ENCODE measurements around the gene ING2.
"Not testable (repeated sequence)": the region's sequence is repeated elsewhere in the genome, so short reads cannot be mapped to it uniquely, and the experiment has no call there.

The ING2 gene

DNA sequence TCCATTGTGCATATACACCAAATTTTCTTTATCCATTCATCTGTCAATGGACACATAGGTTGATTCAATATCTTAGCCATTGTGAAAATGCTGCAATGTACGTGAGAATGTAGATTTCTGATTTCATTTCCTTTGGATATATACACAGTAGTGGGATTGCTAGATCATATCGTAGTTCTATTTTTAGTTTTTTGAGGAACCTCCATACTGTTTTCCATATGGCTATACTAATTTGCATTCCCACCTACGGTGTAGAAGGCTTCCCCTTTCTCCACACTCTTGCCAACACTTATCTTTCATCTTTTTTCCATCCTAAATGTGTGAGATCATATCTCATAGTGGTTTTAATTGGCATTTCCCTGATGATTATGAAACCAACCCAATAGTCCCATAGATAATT, 43.4 kb downstream of the ING2 start:
- Histone ChIP-seq H3K36me3 (ENCODE audit: insufficient read depth, low read length) (no peaks in the 10 kb centered on the region), H3K4me1 (ENCODE audit: insufficient read depth, low read length) (no peaks in the 10 kb centered on the region), H3K9me3 (ENCODE audit: control insufficient read depth, insufficient read depth, low read length) (peaks cover 6% of the 10 kb centered on the region; the same call in 1 of the 2 replicates), H3K9ac (ENCODE audit: low read depth, low read length) (no peak overlapping the region)

DNA sequence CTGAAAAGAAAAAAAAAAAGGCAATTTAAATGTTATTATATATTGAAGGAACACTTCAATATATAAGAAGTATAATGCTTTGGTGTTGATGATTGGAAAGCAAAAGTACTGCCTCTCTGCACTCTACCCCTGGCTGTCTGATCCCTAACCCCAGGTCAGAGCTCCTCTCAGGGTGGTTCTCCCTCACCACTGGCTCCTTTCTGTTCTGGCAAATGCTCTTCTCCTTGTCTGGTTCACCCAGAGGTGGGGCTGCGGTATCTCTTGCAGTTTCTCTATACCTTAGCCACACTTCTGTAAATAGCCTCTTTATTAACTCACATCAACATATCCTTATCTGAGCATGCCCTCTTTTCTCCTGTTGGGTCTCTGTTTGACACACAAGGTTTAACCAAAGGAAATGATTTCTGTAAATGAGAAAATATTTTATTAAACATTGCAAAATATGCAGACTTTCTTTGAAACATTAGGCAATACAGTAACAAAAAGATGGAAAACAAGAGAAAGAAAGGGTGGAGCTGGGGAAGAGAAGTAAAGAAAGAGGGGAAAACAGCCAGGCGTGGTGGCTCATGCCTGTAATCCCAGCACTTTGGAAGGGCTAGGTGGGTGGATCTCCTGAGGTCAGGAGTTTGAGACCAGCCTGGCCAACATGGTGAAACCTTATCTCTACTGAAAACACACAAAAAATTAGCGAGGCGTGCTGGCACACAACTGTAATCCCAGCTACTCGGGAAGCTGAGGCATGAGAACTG, 45.7 kb downstream of the ING2 start:
- Histone ChIP-seq H3K4me1 (ENCODE audit: insufficient read depth, low read length) (no peaks in the 10 kb centered on the region), H3K9me3 (ENCODE audit: control insufficient read depth, insufficient read depth, low read length) (no peaks in the 10 kb centered on the region), H3K36me3 (ENCODE audit: insufficient read depth, low read length) (no peaks in the 10 kb centered on the region), H3K9ac (ENCODE audit: low read depth, low read length) (no peak overlapping the region)

DNA sequence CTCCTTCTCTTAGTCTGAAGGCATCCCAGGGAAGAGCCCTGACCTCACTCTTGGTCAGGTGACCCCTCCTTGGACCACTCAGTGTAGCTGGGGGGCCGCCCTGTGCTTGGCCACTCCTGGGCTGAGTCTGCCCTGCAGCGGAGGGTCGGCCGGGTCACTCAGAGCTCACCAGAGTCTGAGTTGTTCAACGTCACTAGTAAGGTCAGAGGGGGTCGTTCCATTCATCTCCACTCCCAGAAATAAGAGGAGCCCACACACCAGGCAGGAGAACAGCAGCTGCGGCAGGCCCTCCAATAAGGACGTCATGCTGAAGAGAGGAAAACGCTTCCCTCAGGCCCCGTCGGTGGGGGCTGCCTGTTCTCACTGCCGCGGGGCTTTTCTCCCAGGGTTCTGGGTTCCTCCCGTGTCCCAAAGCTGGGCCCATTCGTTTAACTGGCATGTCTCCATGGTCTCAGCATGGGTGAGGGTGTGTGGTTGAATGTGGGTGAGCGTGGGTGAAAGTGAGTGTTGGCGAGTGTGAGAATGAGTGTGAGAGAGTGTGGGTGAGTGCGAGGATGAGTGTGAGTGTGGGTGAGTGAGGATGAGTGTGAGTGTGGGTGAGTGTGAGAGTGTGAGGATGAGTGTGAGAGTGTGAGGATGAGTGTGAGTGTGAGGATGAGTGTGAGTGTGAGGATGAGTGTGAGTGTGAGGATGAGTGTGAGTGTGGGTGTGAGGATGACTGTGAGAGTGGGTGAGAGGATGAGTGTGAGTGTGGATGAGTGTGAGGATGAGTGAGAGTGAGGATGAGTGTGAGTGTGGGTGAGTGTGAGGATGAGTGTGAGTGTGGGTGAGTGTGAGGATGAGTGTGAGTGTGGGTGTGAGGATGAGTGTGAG, 47.7 kb downstream of the ING2 start:
- Histone ChIP-seq H3K36me3 (ENCODE audit: insufficient read depth, low read length) (no peaks in the 10 kb centered on the region), H3K9ac (ENCODE audit: low read depth, low read length) (no peak overlapping the region), H3K4me1 (ENCODE audit: insufficient read depth, low read length) (no peaks in the 10 kb centered on the region), H3K9me3 (ENCODE audit: control insufficient read depth, insufficient read depth, low read length) (no peaks in the 10 kb centered on the region)

DNA sequence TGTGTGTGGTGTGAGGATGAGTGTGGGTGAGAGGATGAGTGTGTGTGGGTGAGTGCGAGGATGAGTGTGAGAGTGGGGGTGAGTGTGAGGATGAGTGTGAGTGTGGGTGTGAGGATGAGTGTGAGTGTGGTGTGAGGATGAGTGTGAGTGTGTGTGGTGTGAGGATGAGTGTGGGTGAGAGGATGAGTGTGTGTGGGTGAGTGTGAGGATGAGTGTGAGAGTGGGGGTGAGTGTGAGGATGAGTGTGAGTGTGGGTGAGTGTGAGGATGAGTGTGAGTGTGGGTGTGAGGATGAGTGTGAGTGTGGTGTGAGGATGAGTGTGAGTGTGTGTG, 48.3 kb downstream of the ING2 start:
- H3K36me3 ChIP-seq (ENCODE audit: insufficient read depth, low read length); H3K9me3 ChIP-seq (ENCODE audit: control insufficient read depth, insufficient read depth, low read length): not testable (repeated sequence)

DNA sequence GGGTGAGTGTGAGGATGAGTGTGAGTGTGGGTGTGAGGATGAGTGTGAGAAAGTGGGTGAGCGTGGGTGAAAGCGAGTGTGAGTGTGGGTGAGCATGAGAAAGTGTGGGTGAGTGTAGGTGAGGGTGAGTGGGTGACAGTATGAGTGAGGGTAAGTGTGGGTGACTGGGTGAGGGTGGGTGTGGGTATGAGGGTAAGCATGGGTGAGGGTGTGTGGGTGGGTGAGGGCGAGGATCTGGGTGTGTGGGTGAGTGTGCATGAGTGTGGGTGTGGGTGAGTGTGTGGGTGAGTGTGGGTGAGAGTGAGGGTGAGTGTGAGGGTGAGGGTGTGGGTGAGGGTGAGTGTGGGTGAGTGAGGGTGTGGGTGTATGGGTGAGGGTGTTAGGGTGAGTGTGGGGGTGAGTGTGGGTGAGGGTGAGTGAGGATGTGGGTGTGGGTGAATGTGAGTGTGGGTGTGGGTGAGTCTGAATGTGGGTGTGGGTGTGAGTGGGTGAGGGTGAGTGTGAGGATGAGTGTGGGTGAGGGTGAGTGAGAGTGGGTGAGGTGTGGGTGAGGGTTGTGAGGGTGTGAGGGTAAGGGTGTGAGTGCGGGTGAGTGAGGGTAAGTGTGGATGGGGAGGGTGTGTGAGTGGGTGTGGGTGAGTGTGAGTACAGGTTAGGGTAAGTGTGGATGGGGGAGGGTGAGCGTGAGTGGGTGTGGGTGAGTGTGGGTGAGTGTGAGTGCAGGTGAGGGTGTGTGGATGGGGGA, 48.9 kb downstream of the ING2 start:
- Histone ChIP-seq H3K4me1 (ENCODE audit: insufficient read depth, low read length) (no peaks in the 10 kb centered on the region), H3K9me3 (ENCODE audit: control insufficient read depth, insufficient read depth, low read length) (no peaks in the 10 kb centered on the region), H3K9ac (ENCODE audit: low read depth, low read length) (no peak overlapping the region), H3K36me3 (ENCODE audit: insufficient read depth, low read length) (no peaks in the 10 kb centered on the region)

More for the DNA sequence above, 48.3 kb downstream of the ING2 start:
- not testable (repeated sequence) for H3K4me1 ChIP-seq (ENCODE audit: insufficient read depth, low read length); H3K9ac ChIP-seq (ENCODE audit: low read depth, low read length)

DNA sequence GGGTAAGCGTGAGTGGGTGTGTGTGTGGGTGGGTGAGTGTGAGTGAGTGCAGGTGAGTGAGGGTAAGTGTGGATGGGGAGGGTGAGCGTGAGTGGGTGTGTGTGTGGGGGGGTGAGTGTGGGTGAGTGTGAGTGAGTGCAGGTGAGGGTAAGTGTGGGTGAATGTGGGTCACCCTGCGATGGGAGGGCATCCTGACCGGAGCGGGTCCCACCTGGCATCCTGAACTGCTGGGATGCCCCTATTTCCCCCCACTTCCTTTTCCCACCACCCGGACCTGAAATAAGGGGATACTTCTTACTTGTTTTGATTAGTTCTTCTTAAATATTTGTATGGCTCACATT, 49.5 kb downstream of the ING2 start:
- Histone ChIP-seq H3K9ac (ENCODE audit: low read depth, low read length) (no peak overlapping the region), H3K4me1 (ENCODE audit: insufficient read depth, low read length) (no peaks in the 10 kb centered on the region), H3K36me3 (ENCODE audit: insufficient read depth, low read length) (no peaks in the 10 kb centered on the region), H3K9me3 (ENCODE audit: control insufficient read depth, insufficient read depth, low read length) (no peaks in the 10 kb centered on the region)

DNA sequence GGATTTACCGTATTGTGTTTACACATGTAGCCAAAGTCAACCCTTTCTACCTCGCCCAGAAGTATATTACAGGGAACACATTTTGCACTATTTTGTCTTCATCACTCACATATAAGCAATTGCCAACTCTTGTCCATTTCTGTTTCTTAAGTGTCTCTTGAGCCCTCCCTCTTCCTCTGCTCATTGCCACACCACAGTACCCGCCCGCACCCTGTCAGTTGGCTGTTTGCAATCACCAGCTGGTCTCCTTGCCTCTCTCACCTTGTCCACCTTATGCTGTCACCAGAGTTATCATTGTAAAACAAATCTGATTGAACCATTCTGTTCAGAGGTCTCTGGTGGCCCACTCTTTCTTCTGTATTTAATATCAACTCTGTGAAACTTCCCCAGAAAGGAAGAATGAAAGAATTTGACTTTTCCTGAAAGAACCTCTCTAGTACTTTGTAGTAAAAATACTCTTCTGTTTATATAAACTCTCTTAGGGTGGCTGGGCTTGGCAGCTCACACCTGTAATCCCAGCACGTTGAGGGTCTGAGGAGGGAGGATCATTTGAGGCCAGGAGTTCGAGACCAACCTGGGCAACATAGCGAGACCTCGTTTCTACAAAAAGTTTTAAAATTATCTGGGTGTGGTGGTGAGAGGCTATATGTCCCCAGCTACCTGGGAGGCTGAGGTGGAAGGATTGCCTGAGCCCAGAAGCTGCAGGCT, 50.2 kb downstream of the ING2 start:
- Histone ChIP-seq H3K4me1 (ENCODE audit: insufficient read depth, low read length) (no peaks in the 10 kb centered on the region), H3K9me3 (ENCODE audit: control insufficient read depth, insufficient read depth, low read length) (no peaks in the 10 kb centered on the region), H3K36me3 (ENCODE audit: insufficient read depth, low read length) (no peaks in the 10 kb centered on the region), H3K9ac (ENCODE audit: low read depth, low read length) (no peak overlapping the region)

DNA sequence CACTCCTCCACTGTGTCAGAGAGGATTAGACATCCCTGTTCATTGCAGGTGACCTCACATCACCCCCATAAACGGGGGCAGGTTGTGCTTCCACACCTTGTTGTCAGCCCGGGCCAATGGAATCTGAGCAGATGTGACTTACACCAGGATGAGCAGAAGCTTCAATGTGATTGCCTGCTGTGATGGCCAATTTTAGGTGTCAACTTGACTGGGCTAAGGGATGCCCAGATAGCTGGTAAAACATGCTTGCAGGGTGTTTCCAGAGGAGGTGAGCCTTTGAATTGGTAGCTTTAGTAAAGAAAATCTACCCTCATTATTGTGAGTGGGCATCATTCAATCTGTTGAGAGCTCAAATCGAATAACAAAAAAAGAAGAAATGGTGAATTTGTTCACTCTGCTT, 52.1 kb downstream of the ING2 start:
- Histone ChIP-seq H3K9me3 (ENCODE audit: control insufficient read depth, insufficient read depth, low read length) (no peaks in the 10 kb centered on the region), H3K4me1 (ENCODE audit: insufficient read depth, low read length) (no peaks in the 10 kb centered on the region), H3K36me3 (ENCODE audit: insufficient read depth, low read length) (no peaks in the 10 kb centered on the region), H3K9ac (ENCODE audit: low read depth, low read length) (no peak overlapping the region)

DNA sequence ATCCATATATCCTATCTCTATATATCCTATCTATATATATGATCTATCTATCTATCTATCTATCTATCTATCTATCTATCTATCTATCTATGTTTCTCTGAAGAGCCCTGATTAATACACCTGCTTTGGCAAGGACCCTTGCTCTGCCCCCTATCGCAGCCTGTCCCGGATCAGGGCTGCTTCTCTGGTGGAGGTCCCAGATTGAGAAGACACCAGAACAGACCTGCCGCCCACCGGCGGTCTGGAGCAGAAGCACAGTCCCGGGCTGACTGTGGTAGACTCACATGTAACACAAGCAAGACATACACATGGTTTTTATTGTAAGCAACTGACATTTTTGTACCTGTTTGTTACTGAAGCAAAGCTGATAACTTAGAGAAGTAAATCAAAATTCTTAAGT, 52.8 kb downstream of the ING2 start:
- Histone ChIP-seq H3K4me1 (ENCODE audit: insufficient read depth, low read length) (no peaks in the 10 kb centered on the region), H3K9ac (ENCODE audit: low read depth, low read length) (no peak overlapping the region), H3K9me3 (ENCODE audit: control insufficient read depth, insufficient read depth, low read length) (no peaks in the 10 kb centered on the region)

DNA sequence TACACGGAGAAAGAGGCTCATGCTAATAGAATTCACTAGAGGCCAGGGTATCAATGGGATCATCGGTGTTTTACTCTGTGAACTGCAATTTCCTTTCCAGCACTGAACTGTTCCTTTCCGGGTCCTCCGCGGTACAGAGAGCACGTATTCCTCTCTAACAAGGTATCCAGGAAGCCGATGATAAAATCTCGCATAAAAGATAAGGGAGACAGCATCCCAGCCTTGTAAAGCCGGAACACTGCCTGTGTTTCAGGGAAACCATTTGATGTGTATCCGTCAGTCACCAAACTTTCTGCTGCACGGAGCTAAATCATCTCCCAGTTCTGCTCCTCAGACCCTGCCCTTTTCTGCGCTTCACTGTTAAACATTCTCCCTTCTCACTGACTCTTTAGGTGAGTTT, 54.0 kb downstream of the ING2 start:
- Histone ChIP-seq H3K9ac (ENCODE audit: low read depth, low read length) (no peak overlapping the region), H3K9me3 (ENCODE audit: control insufficient read depth, insufficient read depth, low read length) (no peaks in the 10 kb centered on the region), H3K4me1 (ENCODE audit: insufficient read depth, low read length) (no peaks in the 10 kb centered on the region), H3K36me3 (ENCODE audit: insufficient read depth, low read length) (no peaks in the 10 kb centered on the region)

More for the DNA sequence above, 52.8 kb downstream of the ING2 start:
- H3K36me3 ChIP-seq (ENCODE audit: insufficient read depth, low read length) = no peaks in the 10 kb centered on the region

DNA sequence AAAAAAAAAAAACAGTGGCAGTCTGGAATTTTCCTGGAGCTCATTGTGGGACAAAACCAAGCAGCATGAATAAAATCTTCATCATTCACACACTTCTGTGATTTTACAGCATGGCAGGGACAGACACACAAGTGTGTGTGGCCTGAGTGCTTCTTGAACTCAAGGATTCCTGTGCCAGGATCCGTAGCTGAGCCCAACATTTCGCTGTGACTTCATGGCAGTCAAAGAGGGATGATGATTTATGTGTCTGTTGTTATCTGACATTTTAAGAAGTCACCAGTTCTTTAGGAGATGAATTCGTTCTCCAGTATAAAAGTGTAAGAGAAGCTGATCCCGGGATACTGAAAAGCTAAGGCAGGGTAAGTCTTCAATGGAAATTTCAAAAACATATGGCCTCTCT, 57.0 kb downstream of the ING2 start:
- no peaks in the 10 kb centered on the region for H3K9me3 ChIP-seq (ENCODE audit: control insufficient read depth, insufficient read depth, low read length)
- H3K36me3 ChIP-seq (ENCODE audit: insufficient read depth, low read length) = no peaks in the 10 kb centered on the region
- no peak overlapping the region for H3K9ac ChIP-seq (ENCODE audit: low read depth, low read length)
- no peaks in the 10 kb centered on the region for H3K4me1 ChIP-seq (ENCODE audit: insufficient read depth, low read length)
